Panc1 (cell line): ENCODE results near the gene TBC1D24. TPM values are rescaled to one million over a fixed set of nuclear protein-coding genes. Genes with fewer than 3 reads are reported as not detected.

Experiments used
- ATAC-seq: fragments of 200-7000 bp; cut with Tn5 transposase; 2 replicates; pipeline ENCODE4 v1.9.1; 2020; ENCODE audit warnings: mild to moderate bottlenecking, moderate library complexity
- BruUV-seq: library from RNA; stranded (reverse); fragments of 400-500 nt; replicated peaks from 2 replicates; lab custom pipeline; 2021; lab: Mats Ljungman, UMichigan
- CTCF ChIA-PET: fragments of 300-600 bp; sonication (Branson Sonifier 250); formaldehyde crosslinking; loops from one replicate; lab custom pipeline; 2022; ENCODE audit warnings: antibody characterized with exemption; lab: Charles Lee
- POLR2A ChIA-PET: fragments of 300-600 bp; sonication (Branson Sonifier 250); formaldehyde crosslinking; loops from one replicate; lab custom pipeline; 2022; ENCODE audit warnings: antibody characterized with exemption; lab: Charles Lee
- DNase-seq: peaks from one replicate; pipeline ENCODE4 v3.0.0-alpha.2; 2010; ENCODE audit warnings: low read depth, low spot score
- H3K27ac ChIP-seq: 2 replicates; pipeline ENCODE4 v1.5.1; 2011; ENCODE audit warnings: mild to moderate bottlenecking, low read length, inconsistent platforms
- H3K27me3 ChIP-seq: fragments of 200-500 bp; sonication (Bioruptor generic); 2 replicates; pipeline ENCODE4 v1.6.0; 2014; ENCODE audit warnings: low read length, inconsistent platforms; ENCODE audit not compliant: control insufficient read depth, insufficient read depth
- H3K36me3 ChIP-seq: fragments of 200-500 bp; sonication (Bioruptor generic); 2 replicates; pipeline ENCODE4 v1.5.1; 2014; ENCODE audit warnings: inconsistent platforms, mild to moderate bottlenecking, low read length, moderate library complexity; ENCODE audit not compliant: control insufficient read depth, insufficient read depth
- H3K4me1 ChIP-seq: 2 replicates; pipeline ENCODE4 v1.5.1; 2011; ENCODE audit warnings: inconsistent platforms, mild to moderate bottlenecking, low read length, moderate library complexity; ENCODE audit not compliant: control insufficient read depth, insufficient read depth
- H3K4me3 ChIP-seq, 2 experiments: 2 replicates each; pipeline ENCODE4 v1.5.1; 2011 to 2012; ENCODE audit warnings: low read depth in 2 of 2, low read length in 2 of 2, mild to moderate bottlenecking in 2 of 2, inconsistent platforms in 1 of 2, moderate library complexity in 1 of 2
- H3K9me3 ChIP-seq: fragments of 200-500 bp; sonication (Bioruptor generic); 2 replicates; pipeline ENCODE4 v1.5.1; 2014; ENCODE audit warnings: low read depth, mild to moderate bottlenecking, inconsistent platforms, low read length, moderate library complexity; ENCODE audit not compliant: control insufficient read depth, insufficient read depth
- CTCF ChIP-seq: fragments of 450-650 bp; IDR thresholded peaks from 2 replicates; pipeline ENCODE4 v1.5.1; 2017; ENCODE audit warnings: mild to moderate bottlenecking
- POLR2AphosphoS5 ChIP-seq: IDR thresholded peaks from 2 replicates; pipeline ENCODE4 v1.6.1; 2012; ENCODE audit warnings: mild to moderate bottlenecking, low read depth, low read length, moderate library complexity
- SIN3A ChIP-seq: IDR thresholded peaks from 2 replicates; pipeline ENCODE4 v1.6.1; 2012; ENCODE audit warnings: low read depth, mild to moderate bottlenecking, low read length, moderate library complexity, borderline replicate concordance; ENCODE audit not compliant: insufficient read depth
- TCF7L2 ChIP-seq: IDR thresholded peaks from 2 replicates; pipeline ENCODE4 v1.6.1; 2011; ENCODE audit warnings: mild to moderate bottlenecking, low read depth, low read length, inconsistent platforms
- in situ Hi-C: cut with HindIII; loops from 2 replicates; pipeline ENCODE4 v1.10.0; 2016; ENCODE audit warnings: low sequenced_read_pairs, low pct_unique_long_range_greater_than_20kb
- intact Hi-C: fragments of 100-400 bp; cut with micrococcal nuclease; formaldehyde crosslinking; loops from one replicate; pipeline ENCODE4 v1.10.0; 2022; ENCODE audit not compliant: unreplicated experiment
- total RNA-seq: library from RNA; stranded (reverse); gene quantifications from one replicate; pipeline ENCODE4 v1.2.1, GENCODE V29; 2021; ENCODE audit not compliant: unreplicated experiment
- TF ChIP-seq, protein P1 (sequence below), 2 experiments: IDR thresholded peaks; 2 replicates each; pipeline ENCODE4 v1.6.1; 2011 to 2012; ENCODE audit warnings: low read depth in 2 of 2, control low read depth in 1 of 2, low read length in 1 of 2, mild to moderate bottlenecking in 1 of 2, moderate library complexity in 1 of 2; ENCODE audit not compliant: insufficient read depth in 1 of 2

Gene TBC1D24
- total RNA-seq, 1 experiment from 2014 or later = 26.7 TPM

- ChIA-PET POLR2A (interaction anchor here (0.6 kb wide), 1 partner anchor 330 kb away, joined by 4 read pairs; no protein-coding TSS in a partner anchor), CTCF (interaction anchor here (1.5 kb wide), 1 partner anchor 30 kb away, joined by 6 read pairs; no protein-coding TSS in a partner anchor)
- Histone ChIP-seq H3K9me3 (no peaks in the 10 kb centered on the region), H3K4me1 (peaks cover 50% of the 10 kb centered on the region), H3K36me3 (no peaks in the 10 kb centered on the region; the same call in 1 of the 2 replicates), H3K4me3 (peak within 1 kb of the TSS; percentile 12 to 24), H3K27ac (peak within 1 kb of the TSS; percentile 95), H3K27me3 (no peaks in the 10 kb centered on the region)
- ATAC-seq (peak; percentile 1; the same call in 1 of the 2 replicates), DNase-seq (no peak)
- intact Hi-C loops (no loop called here), in situ Hi-C loops (no loop called here)
- no peak for TF ChIP-seq TCF7L2
- TF ChIP-seq SIN3A = no peak
- TF ChIP-seq POLR2AphosphoS5 = 0 out of 2 replicates have a peak, but pooled peaks have one; percentile 14
- TF ChIP-seq CTCF = no peak
- TF ChIP-seq, protein P1, sequence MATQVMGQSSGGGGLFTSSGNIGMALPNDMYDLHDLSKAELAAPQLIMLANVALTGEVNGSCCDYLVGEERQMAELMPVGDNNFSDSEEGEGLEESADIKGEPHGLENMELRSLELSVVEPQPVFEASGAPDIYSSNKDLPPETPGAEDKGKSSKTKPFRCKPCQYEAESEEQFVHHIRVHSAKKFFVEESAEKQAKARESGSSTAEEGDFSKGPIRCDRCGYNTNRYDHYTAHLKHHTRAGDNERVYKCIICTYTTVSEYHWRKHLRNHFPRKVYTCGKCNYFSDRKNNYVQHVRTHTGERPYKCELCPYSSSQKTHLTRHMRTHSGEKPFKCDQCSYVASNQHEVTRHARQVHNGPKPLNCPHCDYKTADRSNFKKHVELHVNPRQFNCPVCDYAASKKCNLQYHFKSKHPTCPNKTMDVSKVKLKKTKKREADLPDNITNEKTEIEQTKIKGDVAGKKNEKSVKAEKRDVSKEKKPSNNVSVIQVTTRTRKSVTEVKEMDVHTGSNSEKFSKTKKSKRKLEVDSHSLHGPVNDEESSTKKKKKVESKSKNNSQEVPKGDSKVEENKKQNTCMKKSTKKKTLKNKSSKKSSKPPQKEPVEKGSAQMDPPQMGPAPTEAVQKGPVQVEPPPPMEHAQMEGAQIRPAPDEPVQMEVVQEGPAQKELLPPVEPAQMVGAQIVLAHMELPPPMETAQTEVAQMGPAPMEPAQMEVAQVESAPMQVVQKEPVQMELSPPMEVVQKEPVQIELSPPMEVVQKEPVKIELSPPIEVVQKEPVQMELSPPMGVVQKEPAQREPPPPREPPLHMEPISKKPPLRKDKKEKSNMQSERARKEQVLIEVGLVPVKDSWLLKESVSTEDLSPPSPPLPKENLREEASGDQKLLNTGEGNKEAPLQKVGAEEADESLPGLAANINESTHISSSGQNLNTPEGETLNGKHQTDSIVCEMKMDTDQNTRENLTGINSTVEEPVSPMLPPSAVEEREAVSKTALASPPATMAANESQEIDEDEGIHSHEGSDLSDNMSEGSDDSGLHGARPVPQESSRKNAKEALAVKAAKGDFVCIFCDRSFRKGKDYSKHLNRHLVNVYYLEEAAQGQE (IDR thresholded peaks at IDR 0.05; ENCODE audit: insufficient read depth in 1 of 2, low read depth in 2 of 2, low read length in 1 of 2) = no peak
- BruUV-seq = no TSS peak
Measured at GRCh38 chr16:2471016-2471652, 3.8 kb upstream of the TBC1D24 start, which contains the start of gene NTN3. Gene NTN3 (plus strand): TSS chr16:2471297. CDS start chr16:2471702, 405 bp downstream.

GRCh38 chr16:2471653-2472487 lies 3.1 kb upstream of the TBC1D24 start:
- intact Hi-C loops (no loop called here), in situ Hi-C loops (no loop called here)
- ChIA-PET POLR2A (no interaction called here), CTCF (no interaction called here)
- ATAC-seq (no peak), DNase-seq (no peak)
- H3K4me1 ChIP-seq = peaks cover 55% of the 10 kb centered on the region
- H3K36me3 ChIP-seq = no peaks in the 10 kb centered on the region; the same call in 1 of the 2 replicates
- peak overlapping the region; percentile 57 for H3K27ac ChIP-seq
- no TSS peak for BruUV-seq
- TF ChIP-seq SIN3A = no peak
- no peak for TF ChIP-seq POLR2AphosphoS5
- TF ChIP-seq, protein P1 (IDR thresholded peaks at IDR 0.05; ENCODE audit: insufficient read depth in 1 of 2, low read depth in 2 of 2, low read length in 1 of 2) = no peak
- no peak for TF ChIP-seq TCF7L2
- no peak for TF ChIP-seq CTCF
- H3K9me3 ChIP-seq = no peaks in the 10 kb centered on the region
- H3K27me3 ChIP-seq = no peaks in the 10 kb centered on the region
- H3K4me3 ChIP-seq = peak overlapping the region; percentile 12 to 24; a peak in 3 of 4 replicates
